NCI-H2227 (cell line): ENCODE measurements around the gene AQP12B.

ENCODE experiments used
- DNase-seq: peaks from one replicate; lab custom pipeline; 2025; ENCODE audit not compliant: unreplicated experiment; lab: John Stamatoyannopoulos, UW

AQP12B gene

GRCh38 chr2:240649331-240649730 lies 33.4 kb downstream of the AQP12B start:
- DNase-seq, result no peak

- no peak for DNase-seq
These were observed 33.9 kb downstream of the AQP12B start for GRCh38 chr2:240648650-240649275.

- DNase-seq, result no peak
These were observed 34.5 kb downstream of the AQP12B start for GRCh38 chr2:240648155-240648649.

- no peak for DNase-seq
These were observed 35.1 kb downstream of the AQP12B start for GRCh38 chr2:240647503-240648154.

GRCh38 chr2:240646900-240647502 lies 35.7 kb downstream of the AQP12B start:
- no peak for DNase-seq

GRCh38 chr2:240646176-240646899 lies 36.3 kb downstream of the AQP12B start:
- no peak for DNase-seq

GRCh38 chr2:240645801-240646175 lies 36.9 kb downstream of the AQP12B start:
- no peak for DNase-seq

- DNase-seq, result no peak
These were observed 37.3 kb downstream of the AQP12B start for GRCh38 chr2:240645346-240645745.

GRCh38 chr2:240644859-240645301 lies 37.8 kb downstream of the AQP12B start:
- no peak for DNase-seq

GRCh38 chr2:240644171-240644651 lies 38.5 kb downstream of the AQP12B start:
- no peak for DNase-seq

GRCh38 chr2:240643811-240644150 lies 38.9 kb downstream of the AQP12B start:
- DNase-seq, result no peak

GRCh38 chr2:240643093-240643810 lies 39.4 kb downstream of the AQP12B start:
- DNase-seq, result no peak

GRCh38 chr2:240642806-240643092 lies 39.9 kb downstream of the AQP12B start:
- no peak for DNase-seq

- no peak for DNase-seq
These were observed 40.5 kb downstream of the AQP12B start for GRCh38 chr2:240642061-240642805.

- DNase-seq, result peak; percentile 26
These were observed 41.7 kb downstream of the AQP12B start for GRCh38 chr2:240640939-240641338.

- DNase-seq, result no peak
These were observed 43.1 kb downstream of the AQP12B start for GRCh38 chr2:240639566-240639965.

- no peak for DNase-seq
These were observed 44.0 kb downstream of the AQP12B start for GRCh38 chr2:240638512-240639160.

GRCh38 chr2:240637901-240638345 lies 44.8 kb downstream of the AQP12B start:
- DNase-seq, result no peak

GRCh38 chr2:240637116-240637900 lies 45.4 kb downstream of the AQP12B start:
- no peak for DNase-seq
